Transverse colon (tissue), 4 donors: ENCODE results near the gene GNG13. TPM values are rescaled to one million over a fixed set of nuclear protein-coding genes. Genes with fewer than 3 reads are reported as not detected.

Experiments used
- DNase-seq: peaks from one replicate; pipeline ENCODE4 v3.0.0-alpha.2; 2019
- H3K27ac ChIP-seq, 4 donors: fragments of 200-600 bp; sonication (generic); 2 replicates each; pipeline ENCODE4 v1.5.1; 2016 to 2018; ENCODE audit warnings: inconsistent platforms in 4 of 4
- H3K27me3 ChIP-seq: fragments of 200-600 bp; sonication (generic); 2 replicates; pipeline ENCODE4 v1.5.1; 2017; ENCODE audit warnings: inconsistent platforms
- H3K36me3 ChIP-seq, 4 donors: fragments of 200-600 bp; sonication (generic); 2 replicates each; pipeline ENCODE4 v1.5.1; 2017 to 2019; ENCODE audit warnings: inconsistent platforms in 4 of 4
- H3K4me1 ChIP-seq, 4 donors: fragments of 200-600 bp; sonication (generic); 2 replicates each; pipeline ENCODE4 v1.5.1; 2017 to 2020; ENCODE audit warnings: inconsistent platforms in 4 of 4
- H3K4me3 ChIP-seq, 4 donors: fragments of 200-600 bp; sonication (generic); 1 replicate in 1 of 4; 2 replicates in 3 of 4; pipeline versions ENCODE4 v1.5.1 to v1.6.1; 2017 to 2019; ENCODE audit warnings: inconsistent platforms in 4 of 4
- H3K9me3 ChIP-seq, 2 donors: fragments of 200-600 bp; sonication (generic); 2 replicates each; pipeline ENCODE4 v1.5.1; 2017 to 2019; ENCODE audit warnings: inconsistent platforms in 2 of 2
- EP300 ChIP-seq: sonication (generic); formaldehyde crosslinking; IDR thresholded peaks from one replicate; pipeline ENCODE4 v1.6.1; 2017; ENCODE audit warnings: antibody characterized with exemption, low read depth
- POLR2A ChIP-seq: fragments of 450-650 bp; IDR thresholded peaks from one replicate; pipeline ENCODE4 v1.6.1; 2016; ENCODE audit warnings: antibody characterized with exemption, mild to moderate bottlenecking, moderate library complexity
- POLR2AphosphoS5 ChIP-seq, 3 donors: sonication (generic); formaldehyde crosslinking; IDR thresholded peaks; one replicate each; pipeline ENCODE4 v1.6.1; 2016; ENCODE audit warnings: antibody characterized with exemption in 3 of 3
- WGBS, 2 donors: methylation state at CpG; one replicate each; pipeline ENCODE4 v1.1.5; 2018; ENCODE audit warnings: low coverage in 1 of 2; 5-methylcytosine and 5-hydroxymethylcytosine counted together
- in situ Hi-C, 4 donors: fragments of 200-750 bp; cut with MboI; loops; one replicate each; pipeline versions ENCODE4 v1.15.0 to v1.15.1; 2017; ENCODE audit warnings: low sequenced_read_pairs in 3 of 4, low pct_ligation_motif_present in 1 of 4, low pct_unique_long_range_greater_than_20kb in 1 of 4
- intact Hi-C: fragments of 100-400 bp; cut with DNase I; formaldehyde crosslinking; loops from one replicate; pipeline ENCODE4 v1.15.1; 2023; ENCODE audit warnings: low total_unique reads
- total RNA-seq, 4 donors: library from RNA; depleted of rRNA; stranded (reverse); fragments of >200 nt; gene quantifications; one replicate each; pipeline ENCODE4 v1.1.0, GENCODE V29; 2016
- TF ChIP-seq, protein P1 (sequence below), 5 experiments: fragments of 200-600 bp in 3 of 5; fragments of 450-650 bp in 2 of 5; sonication (generic) in 3 of 5; IDR thresholded peaks; 1 replicate in 2 of 5; 2 replicates in 3 of 5; pipeline ENCODE4 v1.5.1; 2016 to 2017; ENCODE audit warnings: antibody characterized with exemption in 5 of 5, inconsistent platforms in 3 of 5, mild to moderate bottlenecking in 2 of 5, moderate library complexity in 1 of 5

Gene GNG13
- total RNA-seq, 4 donors from 2014 or later, result 0.48 TPM; not detected in 3

DNA sequence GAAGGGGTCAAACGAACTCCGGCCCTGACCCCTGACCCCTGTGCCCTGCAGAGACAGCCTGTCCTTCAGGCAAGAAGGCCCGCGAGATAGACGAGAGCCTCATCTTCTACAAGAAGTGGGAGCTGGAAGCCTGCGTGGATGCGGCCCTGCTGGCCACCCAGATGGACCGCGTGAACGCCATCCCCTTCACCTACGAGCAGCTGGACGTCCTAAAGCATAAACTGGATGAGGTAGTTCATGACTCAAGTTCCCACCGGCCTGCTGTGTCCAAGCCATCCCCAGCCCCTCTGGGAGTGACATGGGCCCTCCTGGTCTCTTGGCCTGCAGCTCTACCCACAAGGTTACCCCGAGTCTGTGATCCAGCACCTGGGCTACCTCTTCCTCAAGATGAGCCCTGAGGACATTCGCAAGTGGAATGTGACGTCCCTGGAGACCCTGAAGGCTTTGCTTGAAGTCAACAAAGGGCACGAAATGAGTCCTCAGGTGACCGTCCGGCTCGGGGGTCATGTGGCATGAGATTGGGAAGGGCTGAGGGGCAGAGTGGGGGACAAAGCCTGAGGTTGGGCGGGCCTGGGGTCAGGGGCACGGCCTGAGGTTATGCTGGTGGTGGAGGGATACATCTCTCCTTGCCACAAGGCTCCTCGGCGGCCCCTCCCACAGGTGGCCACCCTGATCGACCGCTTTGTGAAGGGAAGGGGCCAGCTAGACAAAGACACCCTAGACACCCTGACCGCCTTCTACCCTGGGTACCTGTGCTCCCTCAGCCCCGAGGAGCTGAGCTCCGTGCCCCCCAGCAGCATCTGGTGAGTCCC is 34.3 kb downstream of the GNG13 start:
- WGBS, 2 donors, result 85% methylated on average over 28 of the region's 29 CpGs; no CpG with 5 or more reads in 1 of the 2 donors
- no peak for DNase-seq
- no peaks in the 10 kb centered on the region for H3K36me3 ChIP-seq
- no peak overlapping the region for H3K4me3 ChIP-seq
- no peak for TF ChIP-seq POLR2A
- TF ChIP-seq, protein P1, sequence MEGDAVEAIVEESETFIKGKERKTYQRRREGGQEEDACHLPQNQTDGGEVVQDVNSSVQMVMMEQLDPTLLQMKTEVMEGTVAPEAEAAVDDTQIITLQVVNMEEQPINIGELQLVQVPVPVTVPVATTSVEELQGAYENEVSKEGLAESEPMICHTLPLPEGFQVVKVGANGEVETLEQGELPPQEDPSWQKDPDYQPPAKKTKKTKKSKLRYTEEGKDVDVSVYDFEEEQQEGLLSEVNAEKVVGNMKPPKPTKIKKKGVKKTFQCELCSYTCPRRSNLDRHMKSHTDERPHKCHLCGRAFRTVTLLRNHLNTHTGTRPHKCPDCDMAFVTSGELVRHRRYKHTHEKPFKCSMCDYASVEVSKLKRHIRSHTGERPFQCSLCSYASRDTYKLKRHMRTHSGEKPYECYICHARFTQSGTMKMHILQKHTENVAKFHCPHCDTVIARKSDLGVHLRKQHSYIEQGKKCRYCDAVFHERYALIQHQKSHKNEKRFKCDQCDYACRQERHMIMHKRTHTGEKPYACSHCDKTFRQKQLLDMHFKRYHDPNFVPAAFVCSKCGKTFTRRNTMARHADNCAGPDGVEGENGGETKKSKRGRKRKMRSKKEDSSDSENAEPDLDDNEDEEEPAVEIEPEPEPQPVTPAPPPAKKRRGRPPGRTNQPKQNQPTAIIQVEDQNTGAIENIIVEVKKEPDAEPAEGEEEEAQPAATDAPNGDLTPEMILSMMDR (IDR thresholded peaks at IDR 0.05), result no peak
- H3K9me3 ChIP-seq, result no peaks in the 10 kb centered on the region
- in situ Hi-C loops (no loop called here), intact Hi-C loops (no loop called here)
- H3K27me3 ChIP-seq, result peaks cover 28% of the 10 kb centered on the region
- H3K27ac ChIP-seq, result no peak overlapping the region
- no peaks in the 10 kb centered on the region for H3K4me1 ChIP-seq

DNA sequence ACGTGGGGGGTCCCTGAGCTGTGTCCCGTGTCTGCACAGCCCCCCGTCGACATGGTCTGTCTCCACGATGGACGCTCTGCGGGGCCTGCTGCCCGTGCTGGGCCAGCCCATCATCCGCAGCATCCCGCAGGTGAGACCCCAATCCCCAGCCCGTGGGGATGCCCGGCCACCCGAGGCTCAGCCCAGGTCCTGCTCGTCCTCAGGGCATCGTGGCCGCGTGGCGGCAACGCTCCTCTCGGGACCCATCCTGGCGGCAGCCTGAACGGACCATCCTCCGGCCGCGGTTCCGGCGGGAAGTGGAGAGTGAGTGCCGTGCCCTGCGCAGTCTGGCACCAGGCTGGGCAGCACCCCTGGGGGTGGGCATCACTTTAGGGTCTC is 35.1 kb downstream of the GNG13 start:
- TF ChIP-seq POLR2AphosphoS5 (IDR thresholded peaks at IDR 0.05), result no peak
- TF ChIP-seq EP300, result no peak
- TF ChIP-seq, protein P1 (IDR thresholded peaks at IDR 0.05), result no peak
- TF ChIP-seq POLR2A, result no peak
- in situ Hi-C loops (no loop called here), intact Hi-C loops (no loop called here)
- Histone ChIP-seq H3K36me3 (no peaks in the 10 kb centered on the region), H3K4me3 (no peak overlapping the region), H3K27ac (no peak overlapping the region), H3K9me3 (no peaks in the 10 kb centered on the region), H3K4me1 (no peaks in the 10 kb centered on the region), H3K27me3 (peaks cover 35% of the 10 kb centered on the region)
- 90 to 93% methylated on average over 4 to 14 of the region's 29 CpGs for WGBS, 2 donors
- no peak for DNase-seq

DNA sequence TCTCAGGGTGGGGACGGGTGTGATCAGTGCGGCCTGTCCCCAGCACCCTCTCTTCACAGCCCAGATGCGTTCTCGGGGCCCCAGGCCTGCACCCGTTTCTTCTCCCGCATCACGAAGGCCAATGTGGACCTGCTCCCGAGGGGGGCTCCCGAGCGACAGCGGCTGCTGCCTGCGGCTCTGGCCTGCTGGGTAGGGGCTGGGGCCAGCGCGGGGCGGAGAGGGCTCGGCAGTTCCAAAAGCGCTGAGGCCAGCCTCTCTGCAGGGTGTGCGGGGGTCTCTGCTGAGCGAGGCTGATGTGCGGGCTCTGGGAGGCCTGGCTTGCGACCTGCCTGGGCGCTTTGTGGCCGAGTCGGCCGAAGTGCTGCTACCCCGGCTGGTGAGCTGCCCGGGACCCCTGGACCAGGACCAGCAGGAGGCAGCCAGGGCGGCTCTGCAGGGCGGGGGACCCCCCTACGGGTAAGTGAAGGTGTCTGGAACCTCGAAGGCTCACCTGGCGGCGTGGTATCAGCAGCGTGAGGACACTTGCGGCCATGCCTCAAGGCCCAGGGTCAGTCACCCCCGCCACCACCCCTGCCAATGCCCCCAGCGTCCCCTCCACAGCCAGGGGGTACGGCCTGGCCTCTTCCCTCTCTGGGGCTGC is 35.6 kb downstream of the GNG13 start:
- Histone ChIP-seq H3K9me3 (no peaks in the 10 kb centered on the region), H3K27me3 (peaks cover 37% of the 10 kb centered on the region), H3K36me3 (no peaks in the 10 kb centered on the region), H3K27ac (no peak overlapping the region), H3K4me3 (no peak overlapping the region), H3K4me1 (no peaks in the 10 kb centered on the region)
- WGBS, 2 donors, result 88% methylated on average over 25 of the region's 38 CpGs; no CpG with 5 or more reads in 1 of the 2 donors
- in situ Hi-C loops (no loop called here), intact Hi-C loops (no loop called here)
- TF ChIP-seq POLR2A, result no peak
- no peak for TF ChIP-seq EP300
- TF ChIP-seq, protein P1 (IDR thresholded peaks at IDR 0.05), result no peak
- no peak for TF ChIP-seq POLR2AphosphoS5 (IDR thresholded peaks at IDR 0.05)
- DNase-seq, result no peak

DNA sequence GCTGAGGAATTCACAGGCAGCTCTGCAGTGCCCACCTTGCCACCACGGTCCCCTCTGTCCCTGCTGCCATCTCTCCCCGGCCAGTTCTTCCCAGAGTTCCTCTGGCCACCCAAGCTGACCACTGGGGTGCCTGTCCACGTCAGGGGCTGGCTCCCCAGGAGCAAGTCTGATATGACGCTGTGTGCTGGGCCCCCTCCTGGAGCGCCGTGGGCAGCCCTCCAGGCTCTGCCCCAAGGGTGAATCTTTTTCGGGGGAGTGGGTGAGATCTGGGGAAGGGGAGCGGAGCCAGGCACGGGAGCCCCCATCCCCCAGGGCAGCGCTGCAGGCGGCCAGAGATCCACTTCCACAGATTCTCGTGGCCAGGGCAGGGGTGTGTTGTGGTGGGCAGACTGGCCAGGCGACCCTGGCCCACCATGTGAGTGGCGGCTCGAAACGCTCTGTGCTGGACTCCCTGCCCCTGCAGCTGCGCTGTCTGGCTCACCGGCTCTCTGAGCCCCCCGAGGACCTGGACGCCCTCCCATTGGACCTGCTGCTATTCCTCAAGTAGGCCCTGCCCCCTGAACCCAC is 36.3 kb downstream of the GNG13 start:
- Histone ChIP-seq H3K27ac (no peak overlapping the region), H3K4me1 (no peaks in the 10 kb centered on the region), H3K27me3 (peaks cover 40% of the 10 kb centered on the region), H3K9me3 (no peaks in the 10 kb centered on the region), H3K4me3 (no peak overlapping the region), H3K36me3 (no peaks in the 10 kb centered on the region)
- intact Hi-C loops, result no loop called here
- TF ChIP-seq POLR2AphosphoS5 (IDR thresholded peaks at IDR 0.05) (no peak), POLR2A (no peak), EP300 (no peak)
- TF ChIP-seq, protein P1 (IDR thresholded peaks at IDR 0.05), result no peak
- WGBS, 2 donors, result 55% methylated on average over 18 of the region's 20 CpGs; no CpG with 5 or more reads in 1 of the 2 donors
- DNase-seq, result no peak
- in situ Hi-C loops, result no loop called here
